Measurements from ENCODE around the gene FEM1C.

Gene FEM1C

DNA sequence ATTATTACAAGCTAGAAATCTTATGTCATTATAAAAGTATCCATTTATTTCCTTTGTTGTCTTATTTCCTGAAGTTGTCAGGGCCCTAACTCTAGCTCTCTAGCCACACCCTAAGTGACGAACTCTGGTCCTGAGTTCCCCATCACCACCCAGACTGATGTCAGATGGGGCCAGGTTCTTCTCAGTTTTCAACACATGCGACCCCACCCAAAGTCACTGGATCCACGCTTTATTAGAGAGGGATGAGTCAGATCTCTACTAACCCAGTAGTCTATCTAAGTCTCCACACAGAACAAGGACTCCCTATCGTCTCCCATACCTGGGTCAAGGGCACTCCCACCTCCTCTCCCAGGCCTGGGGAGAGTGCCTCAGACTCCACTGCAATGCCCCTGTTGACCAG is 6.8 kb upstream of the FEM1C start:
- H3K27ac Mint-ChIP-seq (ENCODE audit: low read depth) = peak overlapping the region; percentile 1

DNA sequence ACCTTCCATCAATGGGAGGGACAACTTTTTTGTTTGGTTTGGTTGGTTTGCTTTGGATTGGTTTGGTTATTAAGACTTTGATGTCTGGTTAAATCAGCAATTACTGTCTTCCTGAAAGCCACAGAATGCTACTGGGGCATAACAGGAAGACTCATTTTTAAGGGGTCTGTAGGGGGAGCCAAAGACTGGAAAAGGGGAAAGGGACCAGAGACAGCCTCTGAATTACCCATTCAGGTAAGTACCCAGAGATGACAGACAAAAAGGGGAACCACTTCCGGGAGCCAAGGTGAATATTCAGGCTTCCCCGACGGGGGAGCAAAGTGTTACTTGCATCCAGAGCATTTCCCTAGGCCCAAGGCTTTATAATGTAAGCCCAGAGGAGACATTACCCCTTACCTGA is 4.6 kb upstream of the FEM1C start:
- ATAC-seq (replicated peaks; ENCODE audit: extremely low read depth, poor library complexity, severe bottlenecking) (no peak), DNase-seq (ENCODE audit: low spot score in 2 of 2) (no peak)
- no peak overlapping the region for H3K4me3 Mint-ChIP-seq
- no peaks in the 10 kb centered on the region for H3K9me3 Mint-ChIP-seq
- peaks cover 12% of the 10 kb centered on the region for H3K27me3 Mint-ChIP-seq
- H3K4me1 Mint-ChIP-seq = peaks cover 6% of the 10 kb centered on the region
- no peak overlapping the region for H3K27ac Mint-ChIP-seq (ENCODE audit: low read depth)
- peaks cover 3% of the 10 kb centered on the region for H3K36me3 Mint-ChIP-seq (ENCODE audit: insufficient read depth)

More for the DNA sequence above, 6.8 kb upstream of the FEM1C start:
- DNase-seq (ENCODE audit: low spot score in 2 of 2) = no peak
- no peaks in the 10 kb centered on the region for H3K36me3 Mint-ChIP-seq (ENCODE audit: insufficient read depth)
- ATAC-seq (replicated peaks; ENCODE audit: extremely low read depth, poor library complexity, severe bottlenecking) = no peak
- H3K9me3 Mint-ChIP-seq = no peaks in the 10 kb centered on the region
- peaks cover 12% of the 10 kb centered on the region for H3K27me3 Mint-ChIP-seq
- no peaks in the 10 kb centered on the region for H3K4me1 Mint-ChIP-seq
- no peak overlapping the region for H3K4me3 Mint-ChIP-seq

DNA sequence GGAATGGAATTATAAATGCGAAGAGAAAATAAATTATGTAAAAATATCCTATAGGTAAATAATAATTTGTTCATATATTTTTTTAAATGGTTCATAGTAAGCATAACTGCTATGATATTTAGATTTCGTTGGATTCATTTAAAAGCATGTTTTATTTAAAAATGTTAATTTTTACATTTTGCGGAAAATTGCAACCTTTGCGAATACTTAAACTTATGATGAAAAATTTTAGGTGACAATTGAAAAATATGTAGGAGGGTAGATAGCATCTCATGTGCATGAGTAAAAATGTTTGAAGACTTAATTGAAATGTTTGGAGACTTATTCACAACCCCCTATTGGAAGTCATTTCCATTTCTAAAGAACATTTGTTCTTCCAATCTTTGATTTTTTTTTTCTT is 4.1 kb upstream of the FEM1C start:
- Mint-ChIP-seq H3K36me3 (ENCODE audit: insufficient read depth) (peaks cover 7% of the 10 kb centered on the region), H3K27ac (ENCODE audit: low read depth) (no peak overlapping the region), H3K27me3 (peaks cover 12% of the 10 kb centered on the region), H3K9me3 (no peaks in the 10 kb centered on the region), H3K4me1 (peaks cover 8% of the 10 kb centered on the region), H3K4me3 (no peak overlapping the region)
- no peak for DNase-seq (ENCODE audit: low spot score in 2 of 2)
- ATAC-seq (replicated peaks; ENCODE audit: extremely low read depth, poor library complexity, severe bottlenecking) = no peak

DNA sequence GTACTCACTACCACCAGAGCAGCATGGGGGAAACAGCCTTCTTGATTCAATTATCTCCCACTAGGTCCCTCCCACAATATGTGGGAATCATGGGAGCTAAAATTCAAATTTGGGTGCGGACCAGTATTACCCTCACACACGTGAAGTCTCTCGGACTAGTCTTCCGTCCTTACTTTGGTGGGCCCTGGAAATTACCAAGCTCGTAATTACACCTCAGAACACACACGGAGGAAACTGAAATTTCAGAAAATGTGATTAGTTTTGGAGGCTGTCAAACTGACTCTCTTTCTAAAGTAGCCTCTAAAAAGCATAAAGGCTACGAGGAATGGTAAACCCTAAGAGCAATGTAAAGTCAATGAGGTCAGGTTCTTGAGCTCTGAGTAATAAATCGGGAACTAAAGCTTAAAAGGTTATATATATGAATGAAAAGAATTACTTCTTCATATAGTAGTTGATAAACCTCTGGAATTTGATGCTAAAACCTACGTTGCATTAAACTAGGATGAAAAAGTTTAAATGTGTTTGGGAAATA is 842 bp upstream of the FEM1C start:
- peaks cover 39% of the 10 kb centered on the region for H3K4me1 Mint-ChIP-seq
- peaks cover 17% of the 10 kb centered on the region for H3K36me3 Mint-ChIP-seq (ENCODE audit: insufficient read depth)
- DNase-seq (ENCODE audit: low spot score in 2 of 2) (no peak), ATAC-seq (replicated peaks; ENCODE audit: extremely low read depth, poor library complexity, severe bottlenecking) (no peak)
- no peaks in the 10 kb centered on the region for H3K27me3 Mint-ChIP-seq
- no peak overlapping the region for H3K27ac Mint-ChIP-seq (ENCODE audit: low read depth)
- peak overlapping the region; percentile 96 for H3K4me3 Mint-ChIP-seq
- H3K9me3 Mint-ChIP-seq = no peaks in the 10 kb centered on the region

DNA sequence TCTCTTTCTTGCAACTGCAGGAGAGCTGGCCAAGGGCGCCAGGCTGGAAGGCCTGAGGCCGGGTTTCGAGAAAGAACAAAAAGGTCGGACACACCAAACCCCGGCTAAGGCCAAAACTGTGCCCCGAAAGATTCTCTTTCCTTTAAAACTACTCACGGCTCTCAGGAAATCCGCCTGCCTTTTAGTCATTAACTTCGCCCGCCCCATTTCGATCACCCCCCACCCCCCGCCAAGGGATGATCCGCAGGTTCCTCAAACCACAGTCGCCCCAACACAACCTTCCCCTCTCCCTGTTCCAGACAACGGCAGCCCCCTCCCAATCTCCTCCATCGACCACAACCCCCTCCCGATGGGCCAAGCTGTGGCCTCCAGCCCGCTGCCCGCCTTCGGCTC is 536 bp downstream of the FEM1C start:
- Mint-ChIP-seq H3K36me3 (ENCODE audit: insufficient read depth) (peaks cover 25% of the 10 kb centered on the region), H3K4me3 (peak overlapping the region; percentile 96), H3K27ac (ENCODE audit: low read depth) (peak overlapping the region; percentile 96), H3K4me1 (peaks cover 52% of the 10 kb centered on the region), H3K9me3 (no peaks in the 10 kb centered on the region), H3K27me3 (no peaks in the 10 kb centered on the region)
- peak in 1 of 2 donors; percentile 36 for DNase-seq (ENCODE audit: low spot score in 2 of 2)
- peak; percentile 50 for ATAC-seq (replicated peaks; ENCODE audit: extremely low read depth, poor library complexity, severe bottlenecking)

DNA sequence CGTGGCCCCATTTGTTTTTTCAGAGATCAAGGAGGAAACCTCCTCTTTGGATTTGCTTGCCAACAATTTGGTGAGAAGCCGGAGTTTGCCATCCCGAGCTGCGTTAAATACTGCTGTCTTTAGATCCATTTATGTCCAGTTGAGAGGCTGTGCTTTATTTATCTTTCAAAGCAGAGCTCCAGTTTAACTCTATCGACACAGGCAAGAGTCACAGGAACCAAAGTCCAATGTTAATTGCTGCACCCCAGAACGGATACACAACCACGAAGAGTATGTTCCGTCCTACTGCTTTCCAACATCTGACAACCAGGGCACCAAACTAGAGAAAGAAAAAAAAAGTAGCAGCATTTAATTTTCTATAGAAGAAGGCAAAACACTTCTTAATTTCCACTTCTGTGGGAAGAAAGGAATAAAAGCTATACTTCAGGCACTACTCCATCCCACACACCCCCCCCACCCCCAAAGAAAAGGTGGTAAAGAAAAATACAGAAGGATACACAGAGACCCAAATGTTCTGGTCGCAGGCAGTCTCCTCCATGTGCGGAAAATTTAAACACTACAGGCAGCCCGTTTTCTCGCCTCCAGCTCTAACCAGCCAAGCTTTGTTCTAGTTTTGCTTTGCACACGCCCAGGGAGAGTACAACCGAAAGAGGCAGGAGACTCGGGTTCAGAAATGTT is 1.1 kb downstream of the FEM1C start:
- no peak for DNase-seq (ENCODE audit: low spot score in 2 of 2)
- Mint-ChIP-seq H3K4me3 (peak overlapping the region; percentile 96), H3K27ac (ENCODE audit: low read depth) (peak overlapping the region; percentile 96), H3K36me3 (ENCODE audit: insufficient read depth) (peaks cover 30% of the 10 kb centered on the region), H3K4me1 (peaks cover 58% of the 10 kb centered on the region), H3K9me3 (no peaks in the 10 kb centered on the region), H3K27me3 (no peaks in the 10 kb centered on the region)
- peak; percentile 53 for ATAC-seq (replicated peaks; ENCODE audit: extremely low read depth, poor library complexity, severe bottlenecking)

DNA sequence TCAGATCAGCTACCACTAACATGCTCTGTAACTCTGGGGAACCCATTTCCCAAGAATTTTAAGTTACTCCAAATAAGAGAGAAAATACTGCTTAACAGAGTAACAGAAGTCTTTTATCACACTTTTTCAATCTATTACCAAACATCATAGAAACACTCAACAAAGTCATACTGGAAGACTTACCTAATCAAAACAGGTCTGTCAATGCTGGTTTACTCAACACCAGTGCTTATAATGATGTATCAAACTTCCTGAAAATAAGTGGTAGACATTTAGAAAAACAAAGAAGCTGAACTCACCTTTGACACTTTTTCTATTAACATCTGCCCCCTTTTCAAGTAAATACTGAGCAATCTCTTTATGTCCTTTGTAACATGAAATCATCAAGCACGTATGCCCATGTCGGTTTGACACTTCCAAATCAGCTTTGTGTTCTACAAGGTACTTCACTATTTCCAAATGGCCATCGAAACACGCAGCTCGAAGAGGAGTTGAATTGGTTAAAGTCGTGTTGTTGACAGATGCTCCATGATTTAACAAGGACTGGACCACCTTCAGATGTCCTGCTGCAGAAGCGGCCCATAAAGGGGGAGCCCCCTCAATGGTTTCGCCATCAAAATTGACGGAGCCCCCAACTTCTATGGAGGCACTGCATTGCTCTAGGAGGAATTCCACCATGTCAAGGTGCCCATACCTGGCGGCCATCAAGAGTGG is 1.8 kb downstream of the FEM1C start:
- Mint-ChIP-seq H3K27ac (ENCODE audit: low read depth) (peak overlapping the region; percentile 96), H3K36me3 (ENCODE audit: insufficient read depth) (peaks cover 30% of the 10 kb centered on the region), H3K27me3 (no peaks in the 10 kb centered on the region), H3K4me1 (peaks cover 64% of the 10 kb centered on the region), H3K4me3 (peak overlapping the region; percentile 96), H3K9me3 (no peaks in the 10 kb centered on the region)
- ATAC-seq (replicated peaks; ENCODE audit: extremely low read depth, poor library complexity, severe bottlenecking) (no peak), DNase-seq (ENCODE audit: low spot score in 2 of 2) (no peak)

DNA sequence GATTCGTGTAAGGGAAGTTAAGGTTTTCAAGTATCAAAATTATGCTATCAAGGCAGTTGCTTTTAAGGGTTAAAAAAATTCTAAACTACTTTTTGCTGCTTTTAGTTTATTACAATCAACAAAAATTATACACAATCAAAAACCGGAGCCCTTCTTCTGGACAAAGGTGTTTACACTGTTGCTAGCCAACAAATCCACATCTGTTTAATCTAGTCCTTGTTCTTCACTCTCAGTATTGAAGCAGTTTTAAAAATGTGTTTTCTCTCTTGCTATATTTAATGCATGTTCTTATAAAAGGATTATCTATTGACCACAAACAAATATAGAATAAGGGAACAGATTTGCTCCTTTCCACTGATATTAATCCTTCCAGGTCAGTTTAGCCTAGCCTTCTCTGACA is 2.5 kb downstream of the FEM1C start:
- peaks cover 33% of the 10 kb centered on the region for H3K36me3 Mint-ChIP-seq (ENCODE audit: insufficient read depth)

DNA sequence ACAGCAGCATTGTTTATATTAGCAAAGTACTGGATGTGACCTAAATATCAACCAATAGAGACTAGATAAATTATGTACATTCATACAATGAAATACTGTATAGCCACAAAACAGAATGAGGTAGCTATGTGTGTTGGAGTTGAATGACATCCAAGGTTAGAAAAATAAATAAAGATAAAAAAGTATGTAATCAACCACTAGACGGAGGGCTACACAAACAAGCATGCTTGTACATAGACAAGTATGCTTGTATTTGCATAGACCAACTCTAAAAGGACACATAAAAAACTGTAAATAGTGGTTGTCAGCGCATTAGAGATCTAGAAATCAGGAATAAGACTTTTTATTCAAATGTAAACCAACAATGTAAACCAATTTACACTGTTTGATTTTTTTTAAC is 3.0 kb downstream of the FEM1C start:
- Mint-ChIP-seq H3K4me1 (peaks cover 76% of the 10 kb centered on the region), H3K27me3 (no peaks in the 10 kb centered on the region), H3K36me3 (ENCODE audit: insufficient read depth) (peaks cover 33% of the 10 kb centered on the region), H3K27ac (ENCODE audit: low read depth) (peak overlapping the region; percentile 96), H3K9me3 (no peaks in the 10 kb centered on the region), H3K4me3 (peak overlapping the region; percentile 96)
- no peak for ATAC-seq (replicated peaks; ENCODE audit: extremely low read depth, poor library complexity, severe bottlenecking)
- DNase-seq (ENCODE audit: low spot score in 2 of 2) = no peak

More for the DNA sequence above, 2.5 kb downstream of the FEM1C start:
- ATAC-seq (replicated peaks; ENCODE audit: extremely low read depth, poor library complexity, severe bottlenecking) = no peak
- DNase-seq (ENCODE audit: low spot score in 2 of 2) = no peak
- Mint-ChIP-seq H3K4me3 (peak overlapping the region; percentile 96), H3K9me3 (no peaks in the 10 kb centered on the region), H3K27me3 (no peaks in the 10 kb centered on the region), H3K27ac (ENCODE audit: low read depth) (peak overlapping the region; percentile 96), H3K4me1 (peaks cover 71% of the 10 kb centered on the region)

DNA sequence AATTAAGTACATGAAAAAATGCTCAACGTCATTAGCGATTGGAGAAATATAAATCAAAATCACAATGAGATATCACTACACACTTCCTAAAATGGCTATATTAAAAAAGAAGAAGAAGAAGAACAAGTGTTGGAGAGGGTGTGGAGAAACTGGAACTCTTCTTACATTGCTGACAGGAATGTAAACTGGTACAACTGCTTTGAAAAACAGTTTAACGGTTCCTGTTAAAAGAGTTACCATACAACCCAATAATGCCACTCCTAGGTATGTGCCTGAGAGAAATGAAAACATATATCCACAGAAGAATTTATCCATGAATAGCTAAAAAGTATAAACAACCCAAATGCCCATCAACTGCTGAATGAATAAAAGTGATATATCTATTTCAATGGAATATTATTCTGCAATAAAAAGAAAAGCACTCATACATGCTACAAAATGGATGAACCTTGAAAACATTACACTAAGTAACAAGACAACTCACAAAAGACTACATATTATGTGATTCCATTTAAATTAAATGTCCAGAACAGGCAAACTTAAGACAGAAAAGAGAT is 9.0 kb downstream of the FEM1C start:
- peaks cover 28% of the 10 kb centered on the region for H3K36me3 Mint-ChIP-seq (ENCODE audit: insufficient read depth)
- DNase-seq (ENCODE audit: low spot score in 2 of 2) (no peak), ATAC-seq (replicated peaks; ENCODE audit: extremely low read depth, poor library complexity, severe bottlenecking) (no peak)
- H3K27ac Mint-ChIP-seq (ENCODE audit: low read depth) = peak overlapping the region; percentile 6
- H3K9me3 Mint-ChIP-seq = no peaks in the 10 kb centered on the region
- H3K4me1 Mint-ChIP-seq = peaks cover 73% of the 10 kb centered on the region
- no peaks in the 10 kb centered on the region for H3K27me3 Mint-ChIP-seq
- no peak overlapping the region for H3K4me3 Mint-ChIP-seq

DNA sequence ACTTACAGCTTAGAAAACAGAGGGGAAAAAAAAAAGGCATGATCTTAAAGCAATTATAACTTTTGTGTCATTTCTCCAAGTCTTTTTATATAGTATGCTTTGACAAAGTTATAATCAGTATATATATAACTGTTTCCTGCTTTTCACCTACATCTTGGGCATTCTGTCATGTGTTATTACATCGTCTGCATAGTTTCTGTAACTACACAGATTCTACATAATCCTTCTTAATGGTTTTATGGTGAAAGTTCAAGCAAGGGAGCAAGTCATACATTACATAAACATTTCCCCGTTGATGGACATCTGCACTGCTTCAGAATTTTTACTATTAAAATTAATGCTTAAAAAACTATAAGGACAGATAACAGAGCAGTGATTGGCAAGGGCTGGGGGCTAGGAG is 12.1 kb downstream of the FEM1C start:
- Mint-ChIP-seq H3K4me3 (no peak overlapping the region), H3K27ac (ENCODE audit: low read depth) (no peak overlapping the region), H3K27me3 (no peaks in the 10 kb centered on the region), H3K4me1 (peaks cover 61% of the 10 kb centered on the region), H3K36me3 (ENCODE audit: insufficient read depth) (peaks cover 23% of the 10 kb centered on the region), H3K9me3 (no peaks in the 10 kb centered on the region)
- DNase-seq (ENCODE audit: low spot score in 2 of 2) (no peak), ATAC-seq (replicated peaks; ENCODE audit: extremely low read depth, poor library complexity, severe bottlenecking) (no peak)

DNA sequence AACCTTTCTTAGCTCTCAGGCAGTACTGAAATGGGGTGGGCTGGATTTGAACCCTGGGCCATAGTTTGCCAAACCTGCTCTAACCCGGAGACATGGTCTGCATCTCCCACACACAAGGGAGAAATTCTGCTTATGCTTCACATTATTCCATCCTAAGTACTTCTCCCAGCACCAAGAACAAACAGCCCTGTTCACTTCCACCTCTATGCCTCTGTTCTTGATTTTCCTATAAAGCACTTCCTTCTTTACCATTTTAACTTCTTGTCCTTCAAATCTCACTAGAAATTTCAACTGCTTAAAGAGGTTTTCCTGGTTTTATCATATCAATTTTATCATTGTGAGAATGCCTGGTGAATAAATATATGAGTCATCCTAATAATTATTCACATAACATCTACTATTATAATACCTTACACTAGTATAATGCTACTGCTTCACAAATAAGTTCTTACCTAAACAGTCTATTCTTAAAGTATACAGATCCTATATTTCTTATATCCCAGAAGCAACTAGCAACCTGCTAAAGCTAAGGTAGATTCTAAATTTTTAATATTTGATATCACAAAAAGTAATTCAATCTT is 12.7 kb downstream of the FEM1C start:
- H3K36me3 Mint-ChIP-seq (ENCODE audit: insufficient read depth) = peaks cover 20% of the 10 kb centered on the region
- no peaks in the 10 kb centered on the region for H3K9me3 Mint-ChIP-seq
- ATAC-seq (replicated peaks; ENCODE audit: extremely low read depth, poor library complexity, severe bottlenecking) (no peak), DNase-seq (ENCODE audit: low spot score in 2 of 2) (no peak)
- peaks cover 54% of the 10 kb centered on the region for H3K4me1 Mint-ChIP-seq
- H3K4me3 Mint-ChIP-seq = peak overlapping the region; percentile 1
- no peaks in the 10 kb centered on the region for H3K27me3 Mint-ChIP-seq
- H3K27ac Mint-ChIP-seq (ENCODE audit: low read depth) = no peak overlapping the region
